Measurements from ENCODE around the gene PLSCR4.

PLSCR4 gene

GRCh38 chr3:146191051-146191450 is 59.9 kb downstream of the PLSCR4 start:
- no peak for DNase-seq (ENCODE audit: low spot score)

DNA sequence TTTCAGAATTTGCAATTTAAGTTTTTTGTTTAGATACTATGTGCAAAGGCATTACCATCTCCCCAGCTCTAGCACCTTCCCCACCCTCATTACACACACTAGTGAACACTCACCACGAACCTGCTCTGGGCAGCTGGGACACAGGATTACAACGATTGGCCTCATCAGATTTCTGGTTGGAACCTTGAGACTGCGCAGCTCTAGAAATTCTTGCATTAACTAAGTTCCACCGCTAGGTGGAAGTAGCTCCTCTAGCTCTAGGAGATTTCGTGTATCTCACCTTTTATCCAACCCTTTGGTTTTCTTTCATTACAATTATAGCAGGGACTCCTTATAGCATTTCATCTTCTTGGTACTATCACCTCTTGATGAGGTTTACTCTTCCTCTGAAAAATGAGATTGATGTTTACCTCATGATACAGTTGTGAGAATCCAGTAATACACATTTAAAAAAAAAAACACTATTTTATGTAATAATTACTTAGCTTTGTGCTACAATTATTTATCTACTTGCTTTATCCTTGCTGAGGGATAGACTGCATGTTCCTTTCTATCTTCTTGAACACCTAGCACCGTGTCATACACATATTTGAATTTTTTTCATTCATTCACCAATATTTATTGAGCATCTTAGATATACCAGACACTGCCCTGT is 61.3 kb downstream of the PLSCR4 start:
- peak; percentile 33 for DNase-seq (ENCODE audit: low spot score)

GRCh38 chr3:146187334-146187950 is 63.5 kb downstream of the PLSCR4 start:
- no peak for DNase-seq (ENCODE audit: low spot score)

- DNase-seq (ENCODE audit: low spot score): no peak
These were observed 66.5 kb downstream of the PLSCR4 start for GRCh38 chr3:146184241-146185015.

GRCh38 chr3:146181216-146181615 is 69.7 kb downstream of the PLSCR4 start:
- DNase-seq (ENCODE audit: low spot score): no peak

GRCh38 chr3:146180376-146180775 is 70.5 kb downstream of the PLSCR4 start:
- DNase-seq (ENCODE audit: low spot score): no peak

GRCh38 chr3:146178006-146178689 is 72.8 kb downstream of the PLSCR4 start:
- no peak for DNase-seq (ENCODE audit: low spot score)

GRCh38 chr3:146177519-146177918 is 73.4 kb downstream of the PLSCR4 start:
- no peak for DNase-seq (ENCODE audit: low spot score)

- no peak for DNase-seq (ENCODE audit: low spot score)
These were observed 73.8 kb downstream of the PLSCR4 start for GRCh38 chr3:146177072-146177471.

- DNase-seq (ENCODE audit: low spot score): no peak
These were observed 78.3 kb downstream of the PLSCR4 start for GRCh38 chr3:146172586-146172985.

DNA sequence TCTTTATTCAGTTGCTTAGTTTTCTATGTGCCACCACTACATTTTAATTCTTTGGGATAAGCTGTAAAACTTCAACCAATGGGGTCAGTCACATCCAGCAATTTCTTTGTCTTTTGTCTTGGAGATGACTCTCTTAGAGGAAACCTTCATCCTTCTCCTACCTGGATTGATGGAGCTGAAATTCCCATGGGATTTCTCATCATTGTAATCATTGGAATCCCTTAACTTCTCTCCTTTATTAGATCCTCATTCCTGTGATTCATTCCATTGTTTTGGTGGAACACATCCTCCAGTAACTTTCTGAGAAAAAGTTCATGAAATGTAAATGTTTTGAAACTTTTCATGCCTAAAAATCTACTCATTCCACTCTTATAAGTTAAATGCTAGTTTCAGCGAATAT is 80.3 kb downstream of the PLSCR4 start:
- no peak for DNase-seq (ENCODE audit: low spot score)

GRCh38 chr3:146169891-146170290 is 81.0 kb downstream of the PLSCR4 start:
- no peak for DNase-seq (ENCODE audit: low spot score)

GRCh38 chr3:146166826-146167225 is 84.1 kb downstream of the PLSCR4 start:
- no peak for DNase-seq (ENCODE audit: low spot score)

GRCh38 chr3:146166415-146166821 is 84.5 kb downstream of the PLSCR4 start:
- no peak for DNase-seq (ENCODE audit: low spot score)

DNA sequence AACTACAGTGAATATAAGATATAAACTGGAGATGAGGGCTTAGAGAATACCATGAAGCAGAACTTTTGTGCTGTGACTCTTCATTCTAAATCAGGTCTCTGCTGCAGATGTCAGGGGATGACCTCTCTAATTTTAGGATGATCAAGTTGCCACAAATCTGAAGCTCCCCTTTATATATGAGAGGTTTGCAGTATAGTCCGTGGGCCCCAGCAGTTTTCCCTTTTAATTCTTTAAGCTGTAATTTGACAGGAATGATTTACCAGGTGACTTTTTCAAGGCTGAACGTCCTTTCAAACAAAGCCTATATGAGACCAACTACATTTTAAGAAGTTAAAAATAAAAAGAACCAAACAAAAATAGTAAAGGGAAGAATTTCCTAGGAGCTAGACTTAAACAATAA is 85.0 kb downstream of the PLSCR4 start:
- no peak for DNase-seq (ENCODE audit: low spot score)

DNA sequence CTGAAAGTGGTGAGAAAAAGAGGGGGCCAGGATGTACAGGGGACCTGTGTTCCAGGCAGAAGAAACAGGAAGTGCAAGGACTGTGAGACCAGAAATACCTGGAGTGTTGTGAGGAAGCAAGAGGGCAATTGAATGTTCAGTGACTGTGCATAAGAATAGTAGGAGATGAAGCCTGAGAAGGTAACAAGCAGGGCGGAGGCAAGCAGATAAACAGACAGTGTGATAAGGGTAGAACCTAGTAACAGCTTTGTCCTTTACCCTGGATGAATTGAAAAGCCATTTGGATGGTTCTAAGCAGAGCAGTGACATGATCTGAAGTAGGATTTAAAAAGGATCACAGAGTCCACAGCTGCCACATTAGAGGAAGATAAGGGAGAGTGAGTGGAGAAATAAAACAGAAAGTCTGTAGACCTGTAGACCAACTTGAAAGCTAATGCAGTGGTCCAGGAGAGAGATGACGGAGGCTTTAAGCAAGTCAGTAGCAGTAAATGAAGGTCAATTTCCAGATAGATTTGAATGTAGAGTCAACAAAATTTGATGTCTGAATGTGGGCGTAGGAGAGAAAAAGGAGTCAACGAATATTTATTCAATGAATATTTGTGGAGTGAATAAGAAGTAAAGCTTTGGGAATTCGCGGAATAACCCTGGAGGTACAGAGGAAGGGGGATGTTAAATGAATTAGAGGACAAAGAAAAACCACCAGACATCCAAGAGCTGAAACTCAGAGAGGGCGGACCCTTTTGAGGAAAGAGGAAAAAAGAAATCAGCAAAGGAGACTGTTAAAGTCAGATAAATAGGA is 85.7 kb downstream of the PLSCR4 start:
- no peak for DNase-seq (ENCODE audit: low spot score)

GRCh38 chr3:146164506-146164905 is 86.4 kb downstream of the PLSCR4 start:
- DNase-seq (ENCODE audit: low spot score): no peak

DNA sequence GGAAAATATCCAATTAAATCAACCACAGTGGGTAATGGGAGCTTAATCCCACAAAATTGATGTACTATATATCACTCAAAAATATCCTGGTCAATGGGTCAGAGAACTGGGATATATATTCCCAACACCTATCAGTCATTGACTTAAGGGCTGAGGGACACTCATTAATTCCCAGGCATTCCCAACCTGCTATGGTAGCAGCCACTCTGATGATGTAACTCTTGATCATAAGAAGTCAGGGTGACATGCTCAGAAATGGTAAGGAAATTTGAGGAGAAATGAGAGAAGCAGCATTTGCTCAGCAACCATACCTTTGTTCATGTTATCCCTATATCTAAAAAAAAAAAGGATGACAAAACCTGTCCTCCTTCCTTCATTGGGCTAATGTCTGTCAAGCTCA is 86.8 kb downstream of the PLSCR4 start:
- DNase-seq (ENCODE audit: low spot score): no peak

GRCh38 chr3:146163584-146163983 is 87.3 kb downstream of the PLSCR4 start:
- no peak for DNase-seq (ENCODE audit: low spot score)

- no peak for DNase-seq (ENCODE audit: low spot score)
These were observed 88.3 kb downstream of the PLSCR4 start for GRCh38 chr3:146162561-146162960.

DNA sequence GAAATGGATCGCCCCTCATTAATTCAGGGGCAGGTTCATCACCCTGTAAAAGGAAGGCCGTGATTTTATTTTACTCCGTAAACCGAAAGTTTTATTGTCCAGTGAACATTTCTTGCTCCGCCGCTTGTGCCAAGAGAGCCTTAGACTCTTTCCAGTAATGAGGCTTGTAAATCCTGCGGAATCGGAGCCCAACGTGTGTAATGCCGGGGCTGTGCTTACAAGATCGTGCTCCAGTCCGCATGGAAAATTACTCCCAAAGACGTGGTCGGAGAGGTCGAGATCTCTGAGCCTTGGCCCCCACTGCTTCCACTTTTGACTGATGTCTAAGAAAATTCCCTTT is 89.3 kb downstream of the PLSCR4 start:
- no peak for DNase-seq (ENCODE audit: low spot score)

Data from germinal center (tissue), 1 donor.